ENCODE results near the gene SLCO2A1. TPM values are rescaled to one million over a fixed set of nuclear protein-coding genes. Genes with fewer than 3 reads are reported as not detected.

Gene SLCO2A1
- total RNA-seq, 1 donor from 2014 or later, result 4.3 TPM

DNA sequence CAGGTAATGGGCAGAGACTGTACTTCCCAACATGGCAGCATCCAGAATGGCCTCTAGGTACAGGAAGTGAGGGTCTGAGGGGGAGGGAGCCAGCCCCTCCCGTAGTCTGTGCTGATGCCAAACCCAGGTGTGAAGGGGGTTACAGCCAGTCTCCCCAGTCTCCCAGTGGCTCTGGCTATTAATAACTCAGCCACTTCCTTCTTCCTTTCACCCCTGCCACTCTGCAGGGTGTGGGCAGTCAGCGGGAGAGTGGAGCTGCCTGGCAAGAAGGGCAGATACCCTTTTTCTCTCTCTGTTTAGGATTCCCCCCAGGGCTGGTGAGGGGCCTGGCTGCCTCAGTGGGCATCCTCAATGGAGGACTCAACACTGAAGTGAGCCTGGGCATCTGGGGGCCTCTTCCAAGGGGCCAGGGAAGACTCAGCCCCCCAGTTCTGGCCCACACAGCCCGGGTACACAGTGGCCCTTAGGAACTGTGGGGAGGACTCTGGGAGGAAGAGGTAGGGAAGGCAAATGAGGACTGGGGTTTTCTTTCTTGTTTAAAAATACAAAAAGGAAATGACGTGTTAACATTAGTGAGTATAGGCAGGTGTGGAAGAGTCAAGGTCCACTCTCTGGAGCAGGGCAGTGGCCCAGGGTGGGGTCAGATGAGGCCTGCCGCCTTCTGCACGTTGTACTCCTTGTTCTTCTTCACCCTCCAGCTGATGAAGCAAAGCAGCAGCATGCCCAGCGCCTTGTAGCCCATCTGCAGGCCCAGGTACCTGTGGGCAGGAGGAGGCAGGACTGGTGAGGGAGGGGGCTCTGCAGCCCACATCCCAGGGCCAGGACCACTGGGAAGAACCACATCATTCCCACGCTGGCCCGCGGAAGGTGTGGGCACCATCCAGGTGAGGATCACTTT lies 95.4 kb downstream of the SLCO2A1 start:
- DNase-seq (ENCODE audit: low spot score), result no peak

DNA sequence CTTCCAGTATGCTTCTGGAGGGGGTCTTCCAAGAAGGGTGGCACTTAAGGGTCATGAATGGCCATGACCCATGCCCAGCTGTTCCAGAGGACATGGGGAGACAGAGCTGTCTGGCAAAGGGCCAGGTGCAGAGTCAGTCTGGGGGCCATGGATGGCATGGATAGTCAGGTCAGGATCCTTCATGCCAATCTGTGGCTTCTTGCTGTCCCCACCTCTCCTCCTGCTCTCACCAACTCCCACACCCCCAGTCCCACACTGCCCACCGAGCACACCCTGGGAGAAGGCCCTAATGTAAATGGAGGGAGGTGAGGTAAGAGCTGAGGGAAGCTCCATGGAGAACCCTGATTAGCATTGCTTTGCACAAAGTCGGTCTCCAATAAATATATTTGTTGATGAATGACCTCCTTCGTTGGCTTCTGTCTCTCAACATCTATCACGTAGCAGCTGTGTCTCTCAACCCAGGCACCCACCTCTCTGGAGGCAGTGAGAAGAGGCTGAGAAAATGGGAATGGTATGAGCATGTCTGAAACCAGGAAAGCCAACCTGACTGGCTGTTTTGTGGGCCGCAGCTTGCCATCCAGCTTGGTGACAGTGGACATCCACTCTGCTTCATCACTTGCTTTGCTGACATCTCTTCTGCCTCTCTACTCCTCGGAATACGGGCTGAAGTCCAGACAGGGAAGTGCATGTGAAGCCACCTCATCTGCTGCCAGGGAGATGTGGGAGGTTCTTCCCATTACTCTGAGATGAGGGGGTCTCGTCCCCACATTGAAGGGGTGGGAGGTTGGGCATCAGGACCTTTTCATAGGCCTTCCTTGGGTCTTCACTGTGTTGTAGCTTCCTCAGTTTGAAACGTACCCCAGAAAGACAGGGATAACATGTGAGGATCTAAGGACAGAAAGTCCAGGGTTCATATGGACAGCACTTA lies 96.4 kb downstream of the SLCO2A1 start:
- DNase-seq (ENCODE audit: low spot score), result no peak

DNA sequence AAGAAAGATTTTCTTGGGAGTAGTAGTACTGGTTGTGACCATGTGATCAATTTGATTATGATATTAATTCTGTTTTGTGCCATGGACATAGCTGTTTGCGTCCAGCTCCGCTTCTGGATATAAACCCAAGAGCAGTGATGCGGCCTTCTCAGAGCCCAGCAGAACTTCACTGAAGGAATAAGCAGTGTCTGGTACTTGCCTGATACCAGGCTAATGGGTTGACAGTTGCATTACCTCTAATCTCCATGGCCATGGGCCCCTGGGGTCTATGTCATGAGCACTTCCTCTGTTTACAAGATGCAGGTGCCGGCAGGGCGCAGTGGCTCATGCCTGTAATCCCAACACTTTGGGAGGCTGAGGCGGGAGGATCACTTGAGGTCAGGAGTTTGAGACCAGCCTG lies 97.7 kb downstream of the SLCO2A1 start:
- no peak for DNase-seq (ENCODE audit: low spot score)

DNA sequence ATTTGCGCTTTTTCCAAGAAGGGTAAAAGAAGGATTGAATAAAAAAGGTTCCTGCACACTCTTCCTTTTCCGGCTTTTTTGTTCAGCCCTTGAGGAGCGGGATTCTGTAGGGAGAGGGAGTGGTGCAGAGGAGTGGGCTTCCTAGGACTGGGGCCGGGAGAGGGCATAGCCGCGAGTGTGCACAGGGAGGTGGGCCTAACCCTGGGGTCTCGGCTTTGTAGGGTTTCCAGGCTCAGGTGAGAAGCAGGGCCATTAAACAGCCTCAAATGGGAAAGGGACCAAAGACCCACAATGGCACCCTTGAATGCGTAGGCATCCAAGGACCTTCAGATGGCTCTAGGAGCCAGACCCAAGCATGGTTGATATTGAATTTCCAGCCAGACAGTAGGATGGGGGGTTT lies 98.6 kb downstream of the SLCO2A1 start:
- no peak for DNase-seq (ENCODE audit: low spot score)

DNA sequence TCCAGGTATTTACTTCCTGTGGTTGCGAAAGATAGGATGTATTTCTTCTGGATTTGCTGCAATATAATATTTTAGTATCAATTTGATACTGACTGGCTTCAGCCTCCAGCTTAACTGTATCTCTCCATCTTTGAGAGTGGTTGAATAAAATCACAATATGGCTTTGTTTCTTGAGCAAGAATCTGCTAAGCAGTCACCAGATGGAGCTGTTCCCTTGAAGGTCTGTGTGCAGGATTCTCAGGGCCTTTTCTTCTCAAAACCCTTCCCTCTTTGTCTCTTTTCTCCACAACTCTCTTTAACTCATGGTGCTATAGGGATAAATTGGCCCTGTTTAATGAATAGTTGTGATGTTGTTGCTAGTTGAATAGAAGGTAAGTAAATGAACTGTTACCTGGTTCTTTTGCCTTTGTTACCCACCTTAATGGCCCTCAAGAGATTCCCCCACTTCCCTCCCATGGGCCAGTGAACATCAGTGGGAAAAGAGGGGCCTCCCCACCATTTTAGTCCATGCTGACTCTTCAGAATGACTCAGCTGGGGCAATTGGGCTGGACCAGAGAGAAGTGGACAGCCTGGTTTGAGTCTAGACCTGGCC lies 99.3 kb downstream of the SLCO2A1 start:
- peak; percentile 65 for DNase-seq (ENCODE audit: low spot score)

DNA sequence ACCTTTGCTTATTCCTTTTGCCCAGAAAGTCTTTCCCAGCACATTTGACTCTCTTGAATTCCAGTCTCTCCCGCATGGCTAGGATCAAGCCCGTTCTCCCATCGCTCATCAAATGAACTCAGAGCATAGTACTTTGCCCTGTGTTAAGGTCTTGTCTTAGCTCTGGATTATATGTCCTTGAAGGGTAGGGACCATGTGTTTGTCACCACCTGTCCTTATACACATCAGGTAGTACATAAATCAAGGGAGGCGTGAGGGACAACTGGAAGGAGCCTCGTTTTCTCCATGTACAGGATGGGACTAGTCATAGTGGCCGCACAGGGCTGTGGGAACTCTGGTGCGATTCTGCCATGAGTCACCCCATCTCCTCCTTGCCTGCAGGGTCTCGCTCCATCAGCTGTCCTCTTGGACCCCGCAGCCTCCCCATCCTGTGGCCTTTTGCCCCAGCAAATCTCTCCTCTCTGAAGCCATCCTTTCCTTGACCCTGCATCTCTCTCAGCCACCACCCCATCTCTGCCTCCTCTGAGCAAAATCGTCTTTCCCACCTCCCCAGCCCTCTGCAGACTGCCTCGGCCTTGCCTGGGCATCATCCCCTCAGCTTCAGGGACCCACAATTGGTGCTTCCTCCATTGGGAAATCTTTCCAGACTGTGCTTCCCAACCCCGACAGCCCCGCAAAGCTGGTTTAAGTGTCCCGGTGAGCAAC lies 100.7 kb downstream of the SLCO2A1 start:
- no peak for DNase-seq (ENCODE audit: low spot score)

DNA sequence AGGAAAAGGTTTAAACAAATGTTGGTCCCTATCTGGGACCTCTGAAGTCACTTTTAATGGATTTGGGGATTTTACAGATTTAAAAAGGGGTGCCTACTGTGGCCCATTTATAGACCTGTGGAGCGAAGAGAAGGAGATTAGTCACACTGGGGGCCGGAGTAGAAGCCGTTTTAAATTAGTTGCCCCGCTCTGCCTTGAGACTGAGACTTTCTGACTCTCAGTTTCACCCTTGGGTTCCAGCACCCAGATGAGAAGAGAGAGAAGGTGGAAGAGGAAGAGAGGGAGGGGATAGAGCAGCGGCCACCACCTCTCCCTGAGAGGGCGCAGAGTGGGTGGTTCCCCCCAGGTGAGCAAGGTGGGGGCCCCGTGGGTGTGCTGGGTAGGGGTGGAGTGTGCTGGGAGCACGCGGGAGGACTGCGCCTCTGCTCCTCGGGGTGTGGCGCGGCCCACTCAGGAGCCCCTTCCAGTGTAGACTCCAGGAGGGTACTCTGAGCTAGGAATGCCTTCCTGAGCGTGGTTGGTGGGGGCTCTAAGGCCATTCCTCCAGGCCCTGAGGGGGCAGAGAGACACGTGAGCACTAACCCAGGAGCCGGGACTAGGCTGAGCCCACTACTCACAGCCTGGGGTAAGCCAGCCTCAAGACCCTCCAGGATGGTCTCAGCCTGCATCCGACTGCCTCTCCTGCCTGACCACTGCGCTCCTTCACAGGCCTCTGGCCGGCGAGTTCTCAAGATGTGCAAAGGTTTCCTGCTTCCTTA lies 101.4 kb downstream of the SLCO2A1 start:
- DNase-seq (ENCODE audit: low spot score), result no peak

DNA sequence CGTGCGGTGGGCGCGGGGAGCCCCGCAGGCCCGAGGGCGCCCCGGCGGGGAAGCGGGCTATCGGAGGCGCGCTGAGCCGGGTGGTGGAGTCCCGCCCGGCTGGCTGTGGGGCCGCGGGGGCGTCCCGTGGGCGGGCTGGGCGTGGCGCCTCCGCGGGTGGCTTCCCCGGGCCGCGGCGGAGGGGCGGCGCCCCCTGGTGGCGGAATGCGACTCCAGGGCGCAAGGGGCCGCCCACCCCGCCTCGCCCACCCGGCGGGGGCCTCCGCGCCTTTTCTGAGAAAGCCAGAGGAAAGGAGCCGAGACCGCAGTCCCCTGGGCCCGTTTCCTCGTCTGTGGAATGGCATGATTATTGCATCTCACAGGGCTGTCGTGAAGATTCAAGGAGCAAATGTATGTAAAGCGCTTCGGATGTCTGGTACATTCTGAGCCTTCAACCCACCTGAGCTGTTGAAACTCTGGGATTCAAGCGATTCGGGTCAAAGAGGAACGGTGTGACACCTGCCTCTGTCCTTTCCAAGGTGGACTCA lies 102.1 kb downstream of the SLCO2A1 start:
- DNase-seq (ENCODE audit: low spot score), result peak; percentile 41

DNA sequence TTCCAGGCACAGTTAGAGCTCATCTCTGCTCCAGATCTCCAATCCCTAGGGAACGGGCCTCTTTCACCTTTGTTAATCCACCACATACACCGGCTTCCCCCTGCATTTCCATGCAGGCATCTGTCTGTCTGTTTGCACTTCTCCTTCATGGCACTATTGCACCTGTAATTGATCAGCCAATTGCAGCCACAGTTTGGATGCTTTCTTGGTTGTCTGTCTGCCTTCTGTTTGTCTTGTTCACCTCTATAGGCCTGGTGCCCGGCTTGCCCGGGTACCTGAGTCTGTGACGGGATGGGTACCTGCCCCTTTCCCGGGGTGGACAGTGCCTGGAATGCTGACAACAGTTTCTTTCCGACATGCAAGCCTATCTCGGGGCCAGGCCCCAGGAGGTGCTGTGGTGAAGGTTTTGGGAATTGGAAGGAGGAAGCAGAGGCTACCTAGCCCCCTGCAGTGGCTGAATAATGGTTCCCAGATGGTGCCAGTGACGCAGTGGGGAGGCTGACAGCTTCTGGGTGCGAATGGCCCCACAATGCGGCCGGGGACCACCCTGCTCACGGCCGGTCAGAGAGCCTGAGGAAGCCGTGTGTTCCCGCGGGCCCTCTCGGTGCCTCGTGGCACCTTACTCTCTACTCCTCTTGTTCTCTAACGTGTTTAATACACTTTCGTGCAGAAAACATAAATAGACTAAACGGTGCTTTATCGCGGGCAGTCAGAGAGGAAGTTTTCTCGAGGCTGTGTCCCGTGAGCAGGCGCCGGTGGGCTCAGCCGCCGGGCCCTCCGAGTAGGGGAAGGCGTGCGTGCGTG lies 102.8 kb downstream of the SLCO2A1 start:
- DNase-seq (ENCODE audit: low spot score), result no peak

DNA sequence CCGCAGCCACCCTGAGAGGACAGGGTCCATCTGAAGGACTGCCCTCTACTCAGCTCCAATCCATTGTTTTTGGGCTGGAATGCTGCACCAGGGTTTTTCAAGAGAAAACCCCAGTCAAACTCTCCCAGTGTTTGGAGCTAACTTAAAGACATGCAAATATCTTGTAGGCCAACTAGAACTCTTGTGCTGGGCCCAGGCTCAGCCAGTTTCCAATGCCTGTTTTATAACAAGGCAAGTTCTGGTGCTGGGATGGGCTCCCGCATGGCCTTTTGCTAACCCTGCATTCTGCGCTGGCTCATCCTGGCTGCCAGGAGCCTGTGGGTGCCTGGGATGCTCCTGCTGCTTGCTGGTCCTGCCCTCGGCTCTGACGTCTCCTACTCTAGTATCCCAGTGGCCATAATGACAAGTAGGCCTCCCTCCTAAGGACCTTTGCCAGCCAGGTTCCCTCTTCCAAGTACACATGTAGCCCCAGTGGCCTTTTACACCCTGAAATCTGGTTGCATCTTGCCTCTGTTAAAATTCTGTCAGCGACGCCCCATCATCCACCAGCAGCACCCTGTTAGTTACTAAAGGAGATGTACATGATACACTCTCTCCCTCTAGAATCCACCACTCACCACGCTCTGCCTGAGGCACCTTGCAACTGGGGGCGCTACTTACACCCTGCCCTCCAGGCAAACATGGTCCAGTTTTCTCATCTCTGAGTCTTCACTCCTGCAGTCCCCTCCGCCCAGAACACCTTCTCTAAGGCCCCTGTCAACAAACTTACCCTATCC lies 103.6 kb downstream of the SLCO2A1 start:
- DNase-seq (ENCODE audit: low spot score), result no peak

DNA sequence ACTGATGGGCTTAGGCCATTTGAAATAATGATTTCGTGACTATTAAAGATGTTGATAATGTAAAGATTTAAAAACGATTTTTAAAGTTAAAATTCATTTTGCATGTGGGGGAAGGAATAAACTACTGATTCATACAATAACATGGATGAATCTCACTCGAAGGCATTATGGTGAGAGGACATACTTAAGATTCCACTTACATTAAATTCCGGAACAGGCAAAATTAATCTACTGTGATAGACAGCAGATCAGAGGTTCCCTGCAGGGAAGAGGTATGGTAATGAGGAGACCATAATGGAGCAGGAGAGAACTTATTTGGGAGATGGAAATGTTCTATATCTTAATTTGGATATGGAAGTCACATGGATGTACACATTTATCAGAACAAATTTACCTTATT lies 105.7 kb downstream of the SLCO2A1 start:
- no peak for DNase-seq (ENCODE audit: low spot score)

DNA sequence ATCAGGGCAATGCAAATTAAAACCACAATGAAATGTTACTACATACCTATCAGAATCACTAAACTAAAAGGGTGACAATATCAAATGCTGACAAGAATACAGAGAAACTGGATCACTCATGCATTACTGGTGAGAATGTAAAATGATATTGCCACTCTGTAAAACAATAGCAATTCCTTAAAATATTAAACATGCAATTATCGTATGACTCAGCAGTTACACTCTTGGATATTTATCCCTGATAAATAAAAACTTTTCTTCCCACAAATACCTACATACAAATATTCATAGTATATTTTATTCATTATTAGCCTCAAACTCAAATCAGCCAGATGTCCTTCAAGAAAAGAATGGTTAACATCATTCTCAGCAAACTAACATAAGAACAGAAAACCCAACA lies 108.1 kb downstream of the SLCO2A1 start:
- DNase-seq (ENCODE audit: low spot score), result no peak

DNA sequence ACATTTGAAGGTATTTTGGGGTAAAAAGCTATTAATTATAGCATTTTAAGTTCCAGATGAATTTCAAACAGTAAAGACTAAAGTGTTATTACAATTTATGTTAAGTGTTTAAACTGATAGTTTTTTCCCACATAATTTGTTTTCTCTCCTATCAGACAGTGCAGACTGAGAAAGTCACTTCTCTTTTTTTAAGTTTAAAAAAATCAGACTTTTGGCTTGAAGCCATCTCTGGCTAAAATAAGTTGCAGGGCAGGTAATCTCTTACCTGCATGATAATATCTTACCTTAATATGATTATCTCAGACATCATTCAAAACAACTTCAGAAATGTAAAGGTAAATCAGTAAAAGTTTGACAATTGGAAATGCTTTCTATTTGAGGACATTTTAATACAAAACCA lies 112.6 kb downstream of the SLCO2A1 start:
- peak; percentile 40 for DNase-seq (ENCODE audit: low spot score)

DNA sequence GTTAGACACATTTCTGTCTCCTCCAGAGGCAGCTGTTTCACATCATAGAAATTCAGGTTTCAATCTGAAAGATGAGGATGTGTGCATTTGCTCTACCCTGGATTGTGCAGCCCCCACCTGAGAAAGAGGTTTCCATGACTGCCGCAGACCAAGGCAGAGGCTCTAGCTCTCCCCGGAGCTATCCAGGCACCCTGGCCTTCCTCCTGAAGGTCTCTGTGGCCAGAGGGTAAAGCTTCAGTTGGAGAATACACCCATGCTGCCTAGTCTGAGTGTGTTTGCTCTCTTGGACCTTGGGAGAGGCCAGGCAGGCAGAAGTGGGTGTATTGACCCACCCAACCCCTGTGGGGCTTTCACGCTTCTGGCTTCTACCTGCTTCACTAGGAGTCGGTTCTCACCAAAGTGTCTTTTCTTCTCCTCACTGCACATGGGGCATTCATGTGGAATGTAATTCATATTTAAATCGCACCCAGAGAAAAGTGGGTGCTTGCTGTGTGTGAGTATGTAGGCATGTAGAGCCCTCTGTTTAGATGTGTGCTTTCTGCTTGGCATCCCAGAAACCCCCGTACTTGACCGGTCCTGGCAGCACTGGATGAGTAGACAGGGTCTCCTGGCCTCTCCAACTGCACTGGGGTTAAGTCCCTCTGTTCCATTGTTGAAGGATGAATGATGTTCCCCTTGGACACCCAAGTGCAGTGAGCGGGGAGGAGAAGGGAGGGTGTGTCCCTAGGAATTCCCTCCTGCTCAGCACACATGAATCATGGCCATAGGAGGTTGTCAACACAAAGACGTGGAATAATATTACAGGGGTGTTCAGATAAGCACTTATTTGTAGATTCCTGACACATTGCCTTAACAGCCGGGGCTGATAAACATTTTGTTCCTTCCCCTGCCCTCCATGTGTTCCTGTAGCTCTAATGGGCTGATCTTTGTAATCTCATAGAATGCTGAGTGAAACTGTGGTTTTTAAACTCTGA lies 113.8 kb downstream of the SLCO2A1 start:
- no peak for DNase-seq (ENCODE audit: low spot score)

DNA sequence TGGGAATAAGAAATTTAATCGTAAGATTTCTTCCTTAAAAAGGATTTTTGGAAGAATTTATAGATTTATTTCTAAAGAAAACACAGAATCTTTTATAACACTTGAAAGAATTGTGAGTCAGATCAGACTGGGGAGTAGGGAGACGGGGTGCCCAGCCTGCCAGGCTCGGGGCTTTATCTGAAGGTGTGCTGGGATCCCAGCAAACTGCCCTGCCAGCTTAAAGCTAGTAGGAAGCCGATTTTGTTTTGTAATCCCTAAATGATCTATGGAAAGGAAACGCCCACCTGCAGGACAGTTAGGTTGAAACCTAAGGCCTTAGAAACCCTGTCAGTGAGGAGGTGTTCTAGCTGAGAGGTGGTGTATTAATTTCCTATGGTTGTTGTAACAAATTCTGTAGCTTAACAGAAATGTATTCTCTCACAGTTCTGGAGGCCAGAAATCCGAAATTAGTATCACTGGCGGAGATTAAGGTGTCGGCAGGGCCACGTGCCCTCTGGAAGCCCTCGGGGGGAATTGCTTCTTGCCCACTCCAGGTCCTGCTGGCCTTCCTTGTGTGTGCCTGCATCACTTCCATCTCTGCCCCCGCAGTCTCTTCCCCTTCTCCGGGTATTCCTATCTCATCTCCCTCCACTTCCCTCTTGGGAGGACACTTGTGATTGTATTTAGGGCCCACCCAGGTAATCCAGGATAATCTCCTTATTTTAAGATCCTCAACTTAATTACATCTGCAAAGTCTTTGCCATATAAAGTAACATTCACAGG lies 114.7 kb downstream of the SLCO2A1 start:
- no peak for DNase-seq (ENCODE audit: low spot score)

DNA sequence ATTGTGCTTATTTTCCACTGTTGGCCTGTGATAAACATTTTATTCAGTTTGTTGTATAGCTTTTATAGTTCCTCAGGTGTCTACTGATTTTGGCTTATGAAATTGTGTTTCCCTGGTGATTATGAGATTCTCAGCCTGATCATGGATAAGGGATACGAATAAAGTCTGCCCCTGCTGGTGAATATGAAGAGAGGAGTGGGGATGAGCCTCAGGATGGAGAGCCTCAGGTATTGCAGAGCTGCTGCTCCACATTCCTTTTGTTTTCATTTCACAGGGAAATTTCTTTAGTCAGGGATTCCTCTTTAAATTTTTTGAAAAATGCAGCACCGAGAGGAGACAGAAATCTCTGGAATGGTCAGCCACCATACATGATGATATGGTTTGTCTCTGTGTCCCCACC lies 119.3 kb downstream of the SLCO2A1 start:
- DNase-seq (ENCODE audit: low spot score), result no peak

DNA sequence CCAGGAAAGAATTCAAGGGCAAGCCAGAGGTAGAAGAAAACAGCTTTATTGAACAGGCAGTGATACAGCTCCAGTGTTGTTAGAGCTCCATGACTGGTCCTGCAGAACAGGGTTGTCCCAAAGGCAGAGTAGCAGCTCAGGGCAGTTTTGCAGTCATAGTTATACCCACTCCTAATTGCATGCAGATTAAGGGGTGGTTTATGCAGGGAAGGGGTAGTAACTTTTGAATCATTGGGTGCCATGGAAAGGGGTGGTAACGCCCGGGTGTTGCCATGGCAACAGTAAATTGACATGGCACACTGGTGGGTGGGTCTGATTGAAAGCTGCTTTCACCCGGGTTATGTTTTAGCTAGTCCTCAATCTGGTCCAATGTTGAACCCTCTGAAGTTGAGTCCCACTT lies 124.3 kb downstream of the SLCO2A1 start:
- DNase-seq (ENCODE audit: low spot score), result no peak
